ENCODE data around the gene SUPT3H.

SUPT3H gene

DNA sequence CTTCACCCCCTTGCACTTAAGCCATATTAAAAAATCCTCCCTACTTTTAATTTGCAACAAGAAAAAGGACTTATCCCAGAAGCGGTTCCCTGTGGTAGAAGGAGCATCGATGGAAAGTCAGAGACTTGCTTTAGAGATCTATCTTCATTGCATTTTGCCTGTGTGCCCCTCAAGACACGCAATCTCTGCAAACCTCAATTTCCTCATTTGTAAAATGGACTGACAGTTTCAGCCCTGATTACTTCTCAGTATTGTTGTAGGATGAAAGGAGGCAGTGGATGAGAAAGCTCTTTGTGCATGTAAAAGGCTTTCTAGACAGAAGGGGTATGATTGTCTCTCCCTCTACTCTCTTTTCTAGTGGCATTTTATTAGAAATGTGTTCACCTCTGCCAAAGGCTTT is 580.0 kb downstream of the SUPT3H start:
- Histone ChIP-seq H4K8ac (ENCODE audit: low read depth, low read length) (no peak overlapping the region), H3K23ac (ENCODE audit: low read length) (no peak overlapping the region), H2AFZ (ENCODE audit: insufficient read depth, low read length, poor library complexity) (no peak overlapping the region), H3K27ac (ENCODE audit: low read depth, low read length) (no peak overlapping the region), H3K9me3 (ENCODE audit: insufficient read depth, low read depth, low read length) (no peaks in the 10 kb centered on the region), H3K79me2 (ENCODE audit: control insufficient read depth, insufficient read depth, low read length, poor library complexity) (no peaks in the 10 kb centered on the region), H2BK12ac (ENCODE audit: low read length) (no peak overlapping the region), H2BK120ac (ENCODE audit: insufficient read depth, low read length, poor library complexity) (no peak overlapping the region), H3K4ac (ENCODE audit: low read depth, low read length) (no peak overlapping the region), H4K12ac (ENCODE audit: low read depth, low read length) (no peak overlapping the region), H3K14ac (ENCODE audit: low read length) (no peak overlapping the region), H3K9ac (ENCODE audit: low read length) (no peak overlapping the region), H3K4me2 (ENCODE audit: low read length) (no peak overlapping the region), H3K27me3 (ENCODE audit: insufficient read depth, low read length) (no peaks in the 10 kb centered on the region), H3K4me1 (ENCODE audit: control insufficient read depth in 1 of 2, insufficient read depth in 2 of 2, low read length in 2 of 2) (peaks cover 2 to 3% of the 10 kb centered on the region in 2 experiments), H3K4me3 (ENCODE audit: low read depth, low read length) (no peak overlapping the region), H3K79me1 (ENCODE audit: low read length) (no peaks in the 10 kb centered on the region), H3K36me3 (ENCODE audit: control insufficient read depth in 1 of 2, insufficient read depth in 2 of 2, low read length in 2 of 2) (no peaks in the 10 kb centered on the region), H4K91ac (ENCODE audit: low read depth, low read length) (no peak overlapping the region), H2BK5ac (ENCODE audit: low read depth, low read length, poor library complexity) (no peak overlapping the region), H2AK5ac (ENCODE audit: low read length) (no peak overlapping the region), H3K18ac (ENCODE audit: low read length) (no peak overlapping the region)
- no peak for DNase-seq
- no CpG with 5 or more reads among the region's 3 CpGs for WGBS (ENCODE audit: extremely low coverage, insufficient coverage, insufficient read length)

DNA sequence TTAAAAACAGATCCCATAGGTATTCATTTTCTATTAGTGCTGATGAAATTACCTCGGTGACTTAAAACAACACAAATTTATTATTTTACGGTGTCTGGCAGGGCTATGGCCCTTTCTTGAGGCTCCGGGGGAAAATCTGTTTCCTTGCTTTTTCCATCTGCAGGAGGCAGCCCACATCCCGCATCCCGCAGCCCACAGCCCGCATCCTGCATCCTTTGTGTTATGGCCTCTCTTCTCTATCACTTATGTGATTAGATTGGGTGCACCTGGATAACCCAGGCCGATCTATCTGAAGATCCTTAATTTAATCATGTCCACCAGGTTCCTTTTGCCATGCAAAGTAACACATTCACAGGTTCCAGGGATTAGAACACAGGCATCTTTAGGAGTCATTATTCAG is 582.4 kb downstream of the SUPT3H start:
- Histone ChIP-seq H3K18ac (ENCODE audit: low read length) (no peak overlapping the region), H2BK120ac (ENCODE audit: insufficient read depth, low read length, poor library complexity) (no peak overlapping the region), H3K36me3 (ENCODE audit: control insufficient read depth in 1 of 2, insufficient read depth in 2 of 2, low read length in 2 of 2) (no peaks in the 10 kb centered on the region), H4K12ac (ENCODE audit: low read depth, low read length) (no peak overlapping the region), H3K14ac (ENCODE audit: low read length) (no peak overlapping the region), H2AK5ac (ENCODE audit: low read length) (no peak overlapping the region), H3K79me2 (ENCODE audit: control insufficient read depth, insufficient read depth, low read length, poor library complexity) (peaks cover 1% of the 10 kb centered on the region), H4K91ac (ENCODE audit: low read depth, low read length) (no peak overlapping the region), H3K23ac (ENCODE audit: low read length) (no peak overlapping the region), H3K4me3 (ENCODE audit: low read depth, low read length) (no peak overlapping the region), H3K9ac (ENCODE audit: low read length) (no peak overlapping the region), H3K9me3 (ENCODE audit: insufficient read depth, low read depth, low read length) (no peaks in the 10 kb centered on the region), H3K27me3 (ENCODE audit: insufficient read depth, low read length) (no peaks in the 10 kb centered on the region), H2AFZ (ENCODE audit: insufficient read depth, low read length, poor library complexity) (no peak overlapping the region), H4K8ac (ENCODE audit: low read depth, low read length) (no peak overlapping the region), H3K4me1 (ENCODE audit: control insufficient read depth in 1 of 2, insufficient read depth in 2 of 2, low read length in 2 of 2) (peaks cover 3% of the 10 kb centered on the region in 2 experiments), H3K4ac (ENCODE audit: low read depth, low read length) (no peak overlapping the region), H3K79me1 (ENCODE audit: low read length) (no peaks in the 10 kb centered on the region), H3K27ac (ENCODE audit: low read depth, low read length) (no peak overlapping the region), H3K4me2 (ENCODE audit: low read length) (no peak overlapping the region), H2BK5ac (ENCODE audit: low read depth, low read length, poor library complexity) (no peak overlapping the region), H2BK12ac (ENCODE audit: low read length) (no peak overlapping the region)
- DNase-seq = peak; percentile 67 to 82
- WGBS (ENCODE audit: extremely low coverage, insufficient coverage, insufficient read length) = no CpG with 5 or more reads among the region's 7 CpGs

DNA sequence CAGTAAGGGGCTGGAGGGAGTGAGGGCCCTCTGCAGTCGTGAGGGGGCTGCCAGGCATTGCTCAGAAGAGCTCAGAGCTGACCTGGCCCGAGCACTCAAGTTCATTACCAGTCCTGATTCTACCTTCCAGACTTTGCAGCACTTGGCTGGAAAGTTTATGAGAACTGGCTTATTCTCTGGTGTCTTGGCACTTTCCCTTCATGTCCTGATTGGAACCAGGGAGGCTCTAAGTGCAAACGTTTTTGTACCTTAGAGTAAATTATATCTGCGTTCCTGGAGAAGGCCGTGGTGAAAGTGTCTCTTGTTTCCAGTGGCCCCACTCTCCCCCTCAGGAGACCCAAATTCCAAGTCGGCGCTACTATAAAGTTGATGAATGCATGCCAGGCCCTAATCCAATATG is 587.9 kb downstream of the SUPT3H start:
- no peak overlapping the region for H2BK120ac ChIP-seq (ENCODE audit: insufficient read depth, low read length, poor library complexity)
- no peak overlapping the region for H2BK5ac ChIP-seq (ENCODE audit: low read depth, low read length, poor library complexity)
- H3K4me3 ChIP-seq (ENCODE audit: low read depth, low read length) = no peak overlapping the region
- peaks cover 3 to 8% of the 10 kb centered on the region in 2 experiments for H3K4me1 ChIP-seq (ENCODE audit: control insufficient read depth in 1 of 2, insufficient read depth in 2 of 2, low read length in 2 of 2)
- H3K27me3 ChIP-seq (ENCODE audit: insufficient read depth, low read length) = no peaks in the 10 kb centered on the region
- peaks cover 1% of the 10 kb centered on the region for H3K79me2 ChIP-seq (ENCODE audit: control insufficient read depth, insufficient read depth, low read length, poor library complexity)
- no peak overlapping the region for H3K27ac ChIP-seq (ENCODE audit: low read depth, low read length)
- no peak for DNase-seq
- peaks cover 2% of the 10 kb centered on the region for H3K79me1 ChIP-seq (ENCODE audit: low read length)
- H2AFZ ChIP-seq (ENCODE audit: insufficient read depth, low read length, poor library complexity) = no peak overlapping the region
- H3K23ac ChIP-seq (ENCODE audit: low read length) = no peak overlapping the region
- no peak overlapping the region for H3K4ac ChIP-seq (ENCODE audit: low read depth, low read length)
- H3K14ac ChIP-seq (ENCODE audit: low read length) = no peak overlapping the region
- H4K12ac ChIP-seq (ENCODE audit: low read depth, low read length) = no peak overlapping the region
- WGBS (ENCODE audit: extremely low coverage, insufficient coverage, insufficient read length) = no CpG with 5 or more reads among the region's 7 CpGs
- no peak overlapping the region for H4K8ac ChIP-seq (ENCODE audit: low read depth, low read length)
- no peaks in the 10 kb centered on the region for H3K9me3 ChIP-seq (ENCODE audit: insufficient read depth, low read depth, low read length)
- H3K9ac ChIP-seq (ENCODE audit: low read length) = no peak overlapping the region
- no peak overlapping the region for H2BK12ac ChIP-seq (ENCODE audit: low read length)
- no peak overlapping the region for H3K18ac ChIP-seq (ENCODE audit: low read length)
- no peaks in the 10 kb centered on the region for H3K36me3 ChIP-seq (ENCODE audit: control insufficient read depth in 1 of 2, insufficient read depth in 2 of 2, low read length in 2 of 2)
- H3K4me2 ChIP-seq (ENCODE audit: low read length) = no peak overlapping the region
- no peak overlapping the region for H2AK5ac ChIP-seq (ENCODE audit: low read length)
- no peak overlapping the region for H4K91ac ChIP-seq (ENCODE audit: low read depth, low read length)

- Histone ChIP-seq H3K14ac (ENCODE audit: low read length) (no peak overlapping the region), H3K79me1 (ENCODE audit: low read length) (peaks cover 2% of the 10 kb centered on the region), H4K91ac (ENCODE audit: low read depth, low read length) (no peak overlapping the region), H3K9me3 (ENCODE audit: insufficient read depth, low read depth, low read length) (no peaks in the 10 kb centered on the region), H4K8ac (ENCODE audit: low read depth, low read length) (no peak overlapping the region), H3K23ac (ENCODE audit: low read length) (no peak overlapping the region), H3K79me2 (ENCODE audit: control insufficient read depth, insufficient read depth, low read length, poor library complexity) (peaks cover 1% of the 10 kb centered on the region), H3K4me2 (ENCODE audit: low read length) (no peak overlapping the region), H3K4me1 (ENCODE audit: control insufficient read depth in 1 of 2, insufficient read depth in 2 of 2, low read length in 2 of 2) (peaks cover 3 to 8% of the 10 kb centered on the region in 2 experiments), H3K27ac (ENCODE audit: low read depth, low read length) (no peak overlapping the region), H3K36me3 (ENCODE audit: control insufficient read depth in 1 of 2, insufficient read depth in 2 of 2, low read length in 2 of 2) (no peaks in the 10 kb centered on the region), H4K12ac (ENCODE audit: low read depth, low read length) (no peak overlapping the region), H2BK5ac (ENCODE audit: low read depth, low read length, poor library complexity) (no peak overlapping the region), H2BK12ac (ENCODE audit: low read length) (no peak overlapping the region), H2BK120ac (ENCODE audit: insufficient read depth, low read length, poor library complexity) (no peak overlapping the region), H3K4me3 (ENCODE audit: low read depth, low read length) (peak overlapping the region; percentile 4), H2AK5ac (ENCODE audit: low read length) (no peak overlapping the region), H2AFZ (ENCODE audit: insufficient read depth, low read length, poor library complexity) (no peak overlapping the region), H3K9ac (ENCODE audit: low read length) (no peak overlapping the region), H3K4ac (ENCODE audit: low read depth, low read length) (no peak overlapping the region), H3K18ac (ENCODE audit: low read length) (no peak overlapping the region), H3K27me3 (ENCODE audit: insufficient read depth, low read length) (no peaks in the 10 kb centered on the region)
- WGBS (ENCODE audit: extremely low coverage, insufficient coverage, insufficient read length) = no CpG with 5 or more reads among the region's 5 CpGs
- DNase-seq = no peak
These were observed 588.7 kb downstream of the SUPT3H start for GRCh38 chr6:44789061-44789460.

Measured in trophoblast cell (in vitro differentiated cells and primary cell).